Measurements from ENCODE around the gene PXK.
"Not testable (repeated sequence)": the region's sequence is repeated elsewhere in the genome, so short reads cannot be mapped to it uniquely, and the experiment has no call there.

PXK gene

GRCh38 chr3:58332575-58333188 lies at the start of gene PXK:
TSS of gene PXK (plus strand) at chr3:58332892. CDS start at chr3:58332989, 97 bp downstream.
- intact Hi-C loops (cut with DNase I), result loop anchor here (2.0 to 10.0 kb wide), 3 partner anchors 26 to 82 kb away; partner anchors contain the start of genes HTD2 and RPP14
- peak; percentile 79 to 98 (median 88) for DNase-seq

- DNase-seq, result no peak
- intact Hi-C loops (cut with DNase I), result no loop called here
Observed at GRCh38 chr3:58285334-58285733, 47.4 kb upstream of the PXK start.

- intact Hi-C loops (cut with DNase I), result no loop called here
- peak in 6 of 10 donors; percentile 18 to 93 (median 54) for DNase-seq
Observed at GRCh38 chr3:58287354-58287753, 45.3 kb upstream of the PXK start.

- intact Hi-C loops (cut with DNase I), result no loop called here
- DNase-seq, result no peak
Observed at GRCh38 chr3:58288011-58288728, 44.5 kb upstream of the PXK start.

- intact Hi-C loops (cut with DNase I); DNase-seq: not testable (repeated sequence)
Observed at GRCh38 chr3:58288964-58289613, 43.6 kb upstream of the PXK start.

GRCh38 chr3:58290446-58290845 lies 42.2 kb upstream of the PXK start:
- DNase-seq; intact Hi-C loops (cut with DNase I): not testable (repeated sequence)

GRCh38 chr3:58291671-58292338 lies 40.9 kb upstream of the PXK start:
- no peak for DNase-seq
- intact Hi-C loops (cut with DNase I), result no loop called here

GRCh38 chr3:58292866-58293265 lies 39.8 kb upstream of the PXK start:
- DNase-seq, result no peak
- intact Hi-C loops (cut with DNase I), result no loop called here

- intact Hi-C loops (cut with DNase I), result no loop called here
- peak in 8 of 10 donors; percentile 50 to 95 (median 62) for DNase-seq
Observed at GRCh38 chr3:58293516-58293915, 39.2 kb upstream of the PXK start.

- intact Hi-C loops (cut with DNase I), result no loop called here
- DNase-seq, result peak in 8 of 10 donors; percentile 33 to 94 (median 60)
Observed at GRCh38 chr3:58296269-58296668, 36.4 kb upstream of the PXK start.

- intact Hi-C loops (cut with DNase I), result no loop called here
- no peak for DNase-seq
Observed at GRCh38 chr3:58296843-58297242, 35.8 kb upstream of the PXK start.

GRCh38 chr3:58298190-58298589 lies 34.5 kb upstream of the PXK start:
- no peak for DNase-seq
- intact Hi-C loops (cut with DNase I), result no loop called here

- no peak for DNase-seq
- intact Hi-C loops (cut with DNase I), result no loop called here
Observed at GRCh38 chr3:58299075-58299474, 33.6 kb upstream of the PXK start.

- DNase-seq, result no peak
- intact Hi-C loops (cut with DNase I), result loop anchor here (1.0 to 10.0 kb wide), 3 partner anchors 63 to 295 kb away; partner anchors contain the start of genes ABHD6 and FLNB
Observed at GRCh38 chr3:58299839-58300516, 32.7 kb upstream of the PXK start.

- peak; percentile 96 to 100 (median 98) for DNase-seq
- intact Hi-C loops (cut with DNase I), result loop anchor here (2.0 to 10.0 kb wide), 5 partner anchors 27 to 325 kb away; partner anchors contain the start of genes FLNB, KCTD6 and PXK
Observed at GRCh38 chr3:58305882-58306711, 26.6 kb upstream of the PXK start, which contains the start of the genes HTD2 and RPP14. TSS of gene HTD2 (plus strand) at chr3:58306520. CDS start at chr3:58317614, 11,094 bp downstream. TSS of gene RPP14 (plus strand) at chr3:58306245. CDS start at chr3:58310330, 4,085 bp downstream.

GRCh38 chr3:58307639-58308215 lies 25.0 kb upstream of the PXK start:
- DNase-seq, result no peak
- intact Hi-C loops (cut with DNase I), result loop anchor here (2.0 to 10.0 kb wide), 5 partner anchors 25 to 323 kb away; partner anchors contain the start of genes FLNB, KCTD6 and PXK

GRCh38 chr3:58308728-58309127 lies 24.0 kb upstream of the PXK start:
- DNase-seq, result no peak
- intact Hi-C loops (cut with DNase I), result loop anchor here (10.0 kb wide), 1 partner anchor 304 kb away; the partner anchor contains the start of gene FLNB

GRCh38 chr3:58317811-58318210 lies 14.9 kb upstream of the PXK start:
- no peak for DNase-seq
- intact Hi-C loops (cut with DNase I), result no loop called here

Data from posterior cingulate gyrus (tissue), 11 donors.